ENCODE results near the gene TRIM8.

DNA sequence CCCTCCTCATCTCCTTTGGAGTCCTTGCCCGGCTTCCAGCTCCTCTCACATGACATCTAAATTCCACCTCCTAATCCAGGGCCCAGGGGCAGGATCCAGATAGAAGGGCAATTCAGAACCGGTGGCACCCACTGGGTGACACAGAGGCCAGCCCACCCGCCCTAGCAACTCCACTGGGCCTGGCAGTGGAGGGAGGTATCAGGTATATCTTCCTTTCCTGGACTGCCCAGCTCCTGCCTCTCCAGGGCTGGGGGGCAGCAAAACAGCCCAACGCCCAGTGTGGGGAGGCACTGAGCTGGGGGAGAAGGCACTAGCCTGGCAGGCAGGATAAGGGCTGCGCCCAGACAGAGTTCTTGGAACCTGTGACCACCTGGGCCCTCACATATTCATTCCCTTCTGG, 10.4 kb upstream of the TRIM8 start:
- no peak for TF ChIP-seq NFYB (CRISPR knock-in tag; conservative IDR thresholded peaks at IDR 0.05; ENCODE audit: low read depth)
- TF ChIP-seq, protein P1, sequence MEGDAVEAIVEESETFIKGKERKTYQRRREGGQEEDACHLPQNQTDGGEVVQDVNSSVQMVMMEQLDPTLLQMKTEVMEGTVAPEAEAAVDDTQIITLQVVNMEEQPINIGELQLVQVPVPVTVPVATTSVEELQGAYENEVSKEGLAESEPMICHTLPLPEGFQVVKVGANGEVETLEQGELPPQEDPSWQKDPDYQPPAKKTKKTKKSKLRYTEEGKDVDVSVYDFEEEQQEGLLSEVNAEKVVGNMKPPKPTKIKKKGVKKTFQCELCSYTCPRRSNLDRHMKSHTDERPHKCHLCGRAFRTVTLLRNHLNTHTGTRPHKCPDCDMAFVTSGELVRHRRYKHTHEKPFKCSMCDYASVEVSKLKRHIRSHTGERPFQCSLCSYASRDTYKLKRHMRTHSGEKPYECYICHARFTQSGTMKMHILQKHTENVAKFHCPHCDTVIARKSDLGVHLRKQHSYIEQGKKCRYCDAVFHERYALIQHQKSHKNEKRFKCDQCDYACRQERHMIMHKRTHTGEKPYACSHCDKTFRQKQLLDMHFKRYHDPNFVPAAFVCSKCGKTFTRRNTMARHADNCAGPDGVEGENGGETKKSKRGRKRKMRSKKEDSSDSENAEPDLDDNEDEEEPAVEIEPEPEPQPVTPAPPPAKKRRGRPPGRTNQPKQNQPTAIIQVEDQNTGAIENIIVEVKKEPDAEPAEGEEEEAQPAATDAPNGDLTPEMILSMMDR (IDR thresholded peaks at IDR 0.05) = no peak
- TF ChIP-seq ELF4 (CRISPR knock-in tag; IDR thresholded peaks at IDR 0.05; ENCODE audit: low read depth) = no peak
- no peak for TF ChIP-seq FOXK1 (CRISPR knock-in tag; IDR thresholded peaks at IDR 0.05)

Data from WTC11 (cell line).